GM21825 (cell line): Measurements from ENCODE around the gene SMIM44.
"Not testable (repeated sequence)": the region's sequence is repeated elsewhere in the genome, so short reads cannot be mapped to it uniquely, and the experiment has no call there.

ENCODE experiments used
- ATAC-seq: cut with Tn5 transposase; IDR thresholded peaks from one replicate; pipeline ENCODE4 v1.9.1; 2021; ENCODE audit warnings: mild to moderate bottlenecking, moderate library complexity; ENCODE audit not compliant: unreplicated experiment

The SMIM44 gene

DNA sequence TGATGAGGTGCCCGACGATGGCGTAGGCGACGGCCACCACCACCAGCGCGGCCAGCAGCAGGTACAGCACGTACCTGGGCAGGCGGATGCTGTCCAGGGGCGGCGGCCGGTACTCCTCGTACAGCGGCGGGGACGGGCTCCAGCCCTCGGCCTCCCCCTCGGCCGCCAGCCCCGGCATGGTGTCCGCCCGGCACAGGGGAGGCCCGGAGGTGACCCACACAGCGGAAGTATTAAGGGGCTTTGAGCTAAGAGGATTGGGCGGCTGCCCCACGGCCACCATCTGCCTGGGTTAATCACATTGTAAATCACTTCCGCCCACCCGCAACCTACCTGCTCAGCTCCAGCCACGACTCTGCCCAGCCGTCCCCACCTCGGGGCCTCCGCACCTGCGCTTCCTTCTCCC is at the start of gene SMIM44:
Gene SMIM44 (minus strand): TSS at position 216 of the 403 bp plus-strand sequence. CDS start 38 bp downstream, at position 178.
- ATAC-seq = no peak

DNA sequence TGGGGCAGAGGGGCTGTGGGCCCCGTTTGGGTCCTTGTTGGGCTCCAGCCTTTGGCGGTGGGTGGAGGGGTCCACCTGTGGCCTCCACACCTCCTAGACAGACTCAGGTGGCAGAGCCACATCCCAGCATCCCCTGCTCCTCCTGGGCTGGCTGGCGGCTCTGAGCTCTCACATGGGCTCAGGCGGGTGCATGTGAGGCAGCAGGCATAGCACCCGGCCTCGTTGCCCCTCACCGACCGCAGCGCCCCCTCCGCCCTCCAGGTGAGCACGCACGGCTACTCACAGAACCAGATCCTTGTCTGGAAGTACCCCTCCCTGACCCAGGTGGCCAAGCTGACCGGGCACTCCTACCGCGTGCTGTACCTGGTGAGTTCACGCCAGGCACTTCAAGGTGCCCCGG is 49.8 kb upstream of the SMIM44 start:
- no peak for ATAC-seq

DNA sequence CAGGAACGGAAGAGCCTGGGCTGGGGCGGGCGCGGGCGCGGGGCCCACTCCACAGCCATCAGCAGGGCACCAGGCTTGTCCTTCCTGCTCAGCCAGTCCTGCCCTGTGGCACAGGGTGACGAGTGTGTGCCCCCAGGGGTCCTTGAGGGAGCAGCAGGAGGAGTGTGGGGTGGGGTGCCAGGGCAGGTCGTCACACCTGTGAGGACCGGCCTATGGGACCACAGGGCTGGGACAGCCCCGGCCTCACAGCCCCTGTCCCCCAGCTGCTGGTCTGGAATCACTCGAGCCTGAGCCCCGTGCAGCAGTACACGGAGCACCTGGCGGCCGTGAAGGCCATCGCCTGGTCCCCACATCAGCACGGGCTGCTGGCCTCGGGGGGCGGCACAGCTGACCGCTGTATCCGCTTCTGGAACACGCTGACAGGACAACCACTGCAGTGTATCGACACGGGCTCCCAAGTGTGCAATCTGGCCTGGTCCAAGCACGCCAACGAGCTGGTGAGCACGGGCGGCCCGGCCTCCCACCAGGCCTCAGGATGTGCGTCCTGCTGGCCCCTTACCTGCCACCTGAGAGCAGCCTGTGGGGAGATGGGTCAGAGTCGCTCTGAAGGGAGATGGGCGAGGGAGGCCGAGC is 49.0 kb upstream of the SMIM44 start:
- no peak for ATAC-seq

DNA sequence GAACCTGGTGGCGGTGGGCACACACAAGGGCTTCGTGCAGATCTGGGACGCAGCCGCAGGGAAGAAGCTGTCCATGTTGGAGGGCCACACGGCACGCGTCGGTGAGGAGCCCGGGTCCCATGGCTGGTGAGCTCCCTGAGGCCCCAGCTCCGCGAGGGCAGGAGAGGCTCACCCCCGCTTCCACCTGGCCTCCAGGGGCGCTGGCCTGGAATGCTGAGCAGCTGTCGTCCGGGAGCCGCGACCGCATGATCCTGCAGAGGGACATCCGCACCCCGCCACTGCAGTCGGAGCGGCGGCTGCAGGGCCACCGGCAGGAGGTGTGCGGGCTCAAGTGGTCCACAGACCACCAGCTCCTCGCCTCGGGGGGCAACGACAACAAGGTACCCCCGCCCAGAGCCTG is 48.5 kb upstream of the SMIM44 start:
- no peak for ATAC-seq

DNA sequence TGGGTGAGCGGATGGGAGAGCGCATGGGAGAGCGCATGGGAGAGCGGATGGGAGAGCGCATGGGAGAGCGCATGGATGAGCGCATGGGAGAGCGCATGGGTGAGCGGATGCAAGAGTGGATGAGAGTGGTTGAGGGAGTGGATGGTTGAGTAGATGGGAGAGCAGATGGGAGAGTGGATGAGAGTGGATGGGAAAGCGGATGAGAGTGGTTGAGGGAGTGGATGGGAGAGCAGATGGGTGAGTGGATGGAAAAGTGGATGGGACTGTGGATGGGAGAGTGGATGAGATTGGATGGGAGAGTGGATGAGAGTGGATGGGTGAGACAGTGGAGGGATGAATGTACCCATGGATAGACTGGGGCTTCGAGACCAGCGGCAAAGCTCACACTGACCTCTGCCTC is 47.1 kb upstream of the SMIM44 start:
- no peak for ATAC-seq

DNA sequence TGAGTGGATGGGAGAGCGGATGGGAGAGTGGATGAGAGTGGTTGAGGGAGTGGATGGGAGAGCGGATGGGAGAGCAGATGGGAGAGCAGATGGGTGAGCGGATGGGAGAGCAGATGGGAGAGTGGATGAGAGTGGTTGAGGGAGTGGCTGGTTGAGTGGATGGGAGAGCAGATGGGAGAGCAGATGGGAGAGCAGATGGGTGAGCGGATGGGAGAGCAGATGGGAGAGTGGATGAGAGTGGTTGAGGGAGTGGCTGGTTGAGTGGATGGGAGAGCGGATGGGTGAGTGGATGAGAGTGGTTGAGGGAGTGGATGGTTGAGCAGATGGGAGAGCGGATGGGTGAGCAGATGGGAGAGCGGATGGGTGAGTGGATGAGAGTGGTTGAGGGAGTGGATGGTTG is 46.1 kb upstream of the SMIM44 start:
- ATAC-seq = not testable (repeated sequence)

DNA sequence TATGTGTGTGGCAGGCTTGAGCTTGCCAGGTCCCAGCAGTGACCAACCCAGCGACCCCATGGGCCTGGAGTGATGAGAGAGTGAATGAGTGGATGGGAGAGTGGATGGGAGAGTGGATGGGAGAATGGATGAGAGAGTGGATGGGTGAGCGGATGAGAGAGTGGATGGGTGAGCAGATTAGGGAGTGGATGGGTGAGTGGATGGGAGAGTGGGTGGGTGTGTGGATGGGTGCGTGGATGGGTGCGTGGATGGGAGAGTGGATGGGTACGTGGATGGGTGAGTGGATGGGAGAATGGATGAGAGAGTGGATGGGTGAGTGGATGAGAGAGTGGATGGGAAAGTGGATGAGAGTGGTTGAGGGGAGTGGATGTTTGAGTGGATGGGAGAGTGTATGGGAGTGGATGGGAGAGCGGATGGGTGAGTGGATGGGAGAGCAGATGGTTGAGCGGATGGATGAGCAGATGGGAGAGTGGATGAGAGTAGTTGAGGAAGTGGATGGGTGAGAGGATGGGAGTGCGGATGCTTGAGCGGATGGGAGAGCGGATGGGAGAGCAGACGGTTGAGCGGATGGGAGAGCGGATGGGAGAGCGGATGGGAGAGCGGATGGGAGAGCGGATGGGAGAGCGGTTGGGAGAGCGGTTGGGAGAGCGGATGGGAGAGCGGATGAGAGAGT is 45.4 kb upstream of the SMIM44 start:
- ATAC-seq = no peak

DNA sequence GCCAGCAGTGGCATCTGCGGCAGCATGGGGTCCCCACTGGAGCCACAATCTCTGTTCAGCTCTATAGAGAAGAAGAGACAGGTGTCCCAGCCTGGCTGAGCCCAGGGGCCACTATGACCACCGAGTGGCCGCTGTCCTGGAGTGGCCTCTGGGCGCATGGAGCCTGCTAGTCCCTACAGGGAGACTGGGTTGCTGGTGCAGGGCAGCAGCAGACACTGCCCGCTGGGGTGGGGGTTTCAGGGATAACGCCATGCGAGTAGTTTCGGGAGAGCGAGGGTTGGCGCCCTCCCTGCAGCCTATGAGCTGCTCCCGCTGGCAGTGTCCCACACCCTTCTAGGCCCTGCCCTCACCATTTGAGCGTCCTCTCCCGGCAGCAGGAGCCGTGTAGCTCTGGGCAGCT is 44.8 kb upstream of the SMIM44 start:
- ATAC-seq = no peak

DNA sequence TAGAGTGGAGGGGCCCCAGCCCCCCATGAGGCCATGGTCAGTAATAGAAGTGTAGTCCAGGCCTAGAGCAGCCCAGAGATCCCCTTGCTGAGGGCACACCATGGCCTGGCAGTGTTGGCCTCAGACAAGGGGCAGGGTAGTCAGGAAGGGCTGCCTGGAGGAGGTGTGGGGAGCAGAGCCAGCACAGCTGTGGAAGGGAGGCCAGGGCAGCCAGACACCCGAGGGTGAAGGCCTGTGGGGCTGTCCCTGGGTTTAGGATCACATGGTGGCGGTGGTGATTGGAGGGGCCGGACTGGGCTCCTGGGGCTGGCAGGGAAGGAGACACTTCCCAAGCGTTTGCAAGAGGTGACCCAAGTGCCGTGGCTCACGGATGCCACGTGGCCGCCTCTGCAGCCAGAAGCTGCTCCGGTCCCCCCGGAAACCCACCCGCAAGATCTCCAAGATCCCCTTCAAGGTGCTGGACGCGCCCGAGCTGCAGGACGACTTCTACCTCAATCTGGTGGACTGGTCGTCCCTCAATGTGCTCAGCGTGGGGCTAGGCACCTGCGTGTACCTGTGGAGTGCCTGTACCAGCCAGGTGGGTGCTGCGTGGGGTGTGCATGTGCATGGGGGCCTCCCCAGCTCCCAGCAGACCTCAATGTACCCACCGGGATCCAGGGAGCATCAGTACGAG is 44.1 kb upstream of the SMIM44 start:
- ATAC-seq = no peak

DNA sequence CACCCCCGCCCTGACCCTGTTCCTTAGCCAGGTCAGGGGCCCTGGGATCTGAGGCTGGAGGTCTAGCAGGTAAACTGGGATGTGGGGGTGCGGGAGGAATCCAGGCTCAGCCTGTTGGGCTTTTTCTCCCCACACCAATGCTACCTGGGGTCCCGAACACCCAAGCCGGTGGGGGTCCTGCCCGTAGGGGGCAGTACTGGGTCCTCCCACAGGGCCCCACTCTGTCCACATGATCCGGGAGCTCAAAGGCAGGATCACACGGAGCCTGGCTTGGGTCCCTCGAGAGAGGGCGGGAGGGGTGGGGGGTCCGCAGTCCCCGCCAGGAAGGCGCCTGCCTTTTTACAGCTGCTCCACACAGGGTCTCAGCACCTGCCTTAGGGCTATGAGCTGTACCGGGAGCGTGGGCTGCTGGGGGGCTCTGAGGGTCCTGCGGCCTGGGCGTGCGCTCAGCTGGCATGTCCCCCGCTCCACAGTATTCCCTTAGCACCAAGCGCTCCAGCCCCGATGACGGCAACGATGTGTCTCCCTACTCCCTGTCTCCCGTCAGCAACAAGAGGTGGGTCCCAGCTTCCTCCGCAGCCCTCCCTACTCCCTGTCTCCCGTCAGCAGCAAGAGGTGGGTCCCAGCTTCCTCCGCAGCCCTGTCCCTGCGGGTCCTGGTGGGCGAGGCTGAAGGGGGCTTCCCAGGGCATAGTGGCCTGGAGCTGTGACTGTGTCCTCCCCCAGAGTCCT is 43.4 kb upstream of the SMIM44 start:
- ATAC-seq = no peak

DNA sequence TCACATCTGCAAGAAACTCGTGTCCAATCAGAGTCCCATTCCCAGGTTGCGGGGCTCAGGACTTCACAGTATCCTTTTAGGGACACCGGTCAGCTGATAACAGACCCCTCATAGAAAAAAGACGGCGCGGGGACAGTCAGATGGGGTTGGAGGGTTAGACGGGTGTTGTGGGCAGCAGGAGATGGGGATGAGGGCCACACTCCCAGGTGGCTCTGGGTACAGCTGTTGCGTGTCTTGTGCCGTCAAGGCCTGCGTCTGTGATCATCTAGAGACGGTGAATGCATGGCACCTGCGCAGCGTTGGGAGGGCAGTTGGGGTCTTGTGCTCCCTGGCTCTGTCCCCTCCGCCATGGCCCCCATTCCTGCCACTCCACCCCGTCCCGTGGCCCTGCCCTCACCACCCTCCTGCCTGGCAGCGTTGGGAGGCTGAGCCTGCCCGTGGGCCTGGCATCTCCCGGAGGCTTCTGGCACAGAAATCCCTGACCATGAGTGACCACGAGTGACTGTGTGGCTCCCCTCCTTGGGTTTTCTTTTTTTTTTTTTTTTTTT is 41.7 kb upstream of the SMIM44 start:
- ATAC-seq = no peak

DNA sequence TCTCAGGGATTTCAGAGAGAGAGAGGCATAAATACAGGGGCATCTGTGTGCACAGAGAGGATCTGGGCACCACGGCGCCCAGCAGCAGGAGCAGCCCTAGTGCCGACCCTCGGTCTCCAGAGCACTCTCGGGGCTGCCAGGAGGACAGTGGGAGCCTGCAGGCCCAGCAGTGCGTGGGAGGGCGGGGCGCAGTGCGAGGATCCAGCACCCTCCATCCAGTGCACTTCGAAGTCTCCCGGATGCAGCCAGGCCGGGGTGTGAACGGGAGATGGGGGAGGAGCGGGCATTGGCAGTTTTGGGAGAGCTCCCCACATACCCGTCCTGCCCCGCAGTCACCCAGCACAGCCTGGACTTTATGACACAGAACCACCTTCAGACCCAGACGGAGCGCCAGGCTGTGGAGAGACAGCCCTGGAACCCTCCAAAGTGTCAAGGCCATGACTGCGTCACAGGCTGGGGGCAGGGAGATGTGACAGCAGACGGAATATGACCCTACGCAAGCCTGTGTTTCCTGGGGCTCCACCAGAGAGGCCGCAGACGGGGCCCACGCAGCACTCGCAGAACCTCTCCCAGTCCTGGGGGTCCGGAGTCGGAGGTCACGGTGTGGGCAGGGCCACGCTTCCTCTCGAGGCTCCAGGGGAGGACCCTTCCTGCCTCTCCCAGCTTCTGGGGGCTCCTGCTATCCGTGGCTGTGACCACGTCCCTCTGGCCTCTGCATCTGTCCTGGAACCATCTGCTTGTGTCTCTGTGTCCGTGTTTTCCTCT is 41.0 kb upstream of the SMIM44 start:
- ATAC-seq = no peak

DNA sequence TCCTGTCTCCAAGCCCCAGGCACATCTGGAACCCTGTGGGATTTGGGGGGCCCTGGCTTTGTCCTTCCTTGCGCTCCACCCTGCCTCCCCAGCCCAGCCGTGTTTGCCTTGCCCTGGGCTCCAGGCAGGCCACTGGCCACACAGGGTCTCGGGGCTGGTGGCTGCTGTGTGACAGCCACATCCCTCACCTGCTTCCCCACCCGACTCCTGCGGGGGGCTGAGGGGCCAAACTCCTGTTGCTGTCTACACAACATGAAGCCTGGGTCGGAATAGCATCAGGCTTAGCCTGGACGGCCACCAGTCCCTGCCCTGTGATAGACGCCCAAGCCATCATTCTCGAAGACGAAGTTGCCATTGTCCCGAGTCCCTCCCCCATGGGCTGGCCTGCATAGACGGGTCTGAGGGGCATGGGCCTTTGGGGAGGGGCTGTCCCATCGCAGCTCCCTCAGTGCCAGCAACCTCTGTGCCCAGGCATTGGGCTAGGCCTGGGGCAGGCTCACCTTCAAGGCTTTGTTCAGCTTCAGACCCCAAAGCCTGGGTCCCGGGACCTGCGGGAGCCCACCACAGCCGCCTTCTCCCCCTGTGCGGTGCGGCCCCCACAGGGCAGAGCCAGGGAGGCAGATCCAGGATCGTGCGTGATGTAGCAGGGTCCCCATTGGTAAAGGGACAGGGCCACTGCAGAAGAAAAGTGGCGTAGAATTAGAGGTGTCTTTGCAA is 40.3 kb upstream of the SMIM44 start:
- ATAC-seq = no peak

DNA sequence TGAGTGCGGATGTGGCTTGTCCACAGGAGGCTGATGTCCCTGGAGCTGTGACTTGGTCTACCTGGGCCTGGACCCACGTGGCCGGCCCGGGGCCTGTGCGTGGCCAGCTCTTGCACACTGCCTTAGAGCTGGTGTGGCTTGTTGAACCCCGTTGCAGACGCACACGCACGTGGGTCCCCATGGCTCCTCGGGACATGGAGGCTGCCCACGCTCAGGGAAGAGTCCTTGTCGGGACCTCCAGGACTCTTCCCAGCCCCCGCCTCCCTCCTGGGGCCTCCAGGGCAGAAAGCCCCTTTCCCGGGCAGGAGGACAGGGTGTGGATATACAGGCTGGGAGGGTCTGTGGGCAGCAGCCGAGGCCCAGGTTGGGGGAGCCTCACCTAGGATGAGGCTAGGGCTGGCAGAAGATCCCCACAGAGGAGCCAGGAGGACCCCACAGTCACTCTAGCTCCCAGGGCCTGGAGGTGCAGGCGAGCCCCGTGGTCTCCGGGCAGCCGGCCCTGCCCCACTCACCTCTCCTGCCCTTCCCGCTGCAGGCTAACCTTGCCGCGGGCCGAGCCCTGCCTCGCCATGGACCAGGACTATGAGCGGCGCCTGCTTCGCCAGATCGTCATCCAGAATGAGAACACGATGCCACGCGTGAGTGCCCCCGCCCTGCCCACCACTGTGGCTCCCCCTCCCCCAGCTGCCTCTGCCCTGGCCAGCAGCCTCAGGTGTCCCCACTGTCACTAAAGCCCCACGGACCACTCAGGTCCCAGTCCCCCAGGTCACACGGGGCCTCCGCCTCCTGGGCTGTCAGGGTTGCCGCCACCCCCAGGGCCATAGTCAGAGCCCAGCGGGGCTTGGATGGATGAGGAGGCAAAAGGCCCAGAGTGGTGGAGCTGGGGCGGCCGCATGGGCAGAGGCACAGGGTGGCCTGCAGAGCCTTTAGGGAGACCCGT is 39.5 kb upstream of the SMIM44 start:
- ATAC-seq = no peak

DNA sequence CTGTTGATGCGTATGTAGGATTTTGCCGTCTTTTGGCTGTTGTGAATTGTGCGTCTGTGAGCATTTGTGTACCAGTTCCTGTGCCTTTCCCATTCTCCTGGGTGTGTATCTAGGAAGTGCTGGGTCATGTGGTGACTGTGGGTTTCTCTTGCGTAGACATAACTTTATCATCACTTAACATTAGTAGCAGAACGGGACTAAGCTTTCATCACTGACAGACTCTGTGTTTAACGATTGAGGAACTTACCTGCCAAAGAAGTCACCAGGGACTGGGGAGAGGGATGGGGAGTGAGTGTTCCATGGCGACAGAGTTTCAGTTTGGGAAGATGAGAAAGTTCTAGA is 37.8 kb upstream of the SMIM44 start:
- ATAC-seq = no peak

DNA sequence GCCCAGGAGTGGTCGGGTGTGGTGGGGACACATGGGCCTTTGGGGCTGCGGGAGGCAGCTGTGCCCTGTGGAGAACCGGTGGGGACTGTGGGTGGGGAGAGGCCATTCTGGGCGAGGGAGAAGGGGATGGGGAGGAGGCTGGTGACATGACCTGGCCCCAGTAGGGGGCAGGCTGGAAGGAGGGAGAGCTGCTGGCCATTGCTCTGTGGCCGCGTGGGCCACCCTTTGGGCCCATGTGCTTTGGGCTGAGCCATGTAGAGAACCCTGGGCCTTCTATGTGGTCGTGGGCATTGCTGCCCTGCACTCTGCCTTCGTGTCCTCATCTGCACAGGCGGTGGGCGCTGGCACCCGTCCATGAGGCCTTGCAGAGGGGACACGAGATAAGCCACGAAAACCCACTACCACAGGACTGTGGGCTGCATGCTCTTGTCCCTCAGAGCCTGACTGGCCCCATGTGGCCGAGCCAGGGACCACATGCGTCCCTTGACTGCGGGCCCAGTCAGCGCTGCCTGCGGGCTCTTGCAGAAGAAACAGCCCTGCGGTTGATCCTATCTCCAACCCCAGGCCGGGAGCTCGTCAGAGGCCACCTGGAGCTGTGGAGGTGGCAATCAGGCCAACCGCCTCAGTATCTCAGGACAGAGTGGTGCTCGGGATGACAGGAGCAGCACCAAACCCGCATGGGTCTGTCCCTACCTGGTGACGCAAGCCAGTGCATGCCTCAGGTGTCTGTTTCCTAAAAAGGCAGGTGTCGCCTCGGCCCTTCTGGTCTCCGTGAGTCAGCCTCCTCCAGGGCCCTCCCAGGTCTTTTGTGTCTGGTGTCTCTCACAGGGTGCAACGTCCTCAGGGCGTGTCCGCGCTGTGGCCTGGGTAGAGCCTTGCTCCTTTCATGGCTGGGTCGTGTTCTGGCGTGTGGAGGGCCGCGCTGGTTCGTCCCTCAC is 37.2 kb upstream of the SMIM44 start:
- no peak for ATAC-seq

DNA sequence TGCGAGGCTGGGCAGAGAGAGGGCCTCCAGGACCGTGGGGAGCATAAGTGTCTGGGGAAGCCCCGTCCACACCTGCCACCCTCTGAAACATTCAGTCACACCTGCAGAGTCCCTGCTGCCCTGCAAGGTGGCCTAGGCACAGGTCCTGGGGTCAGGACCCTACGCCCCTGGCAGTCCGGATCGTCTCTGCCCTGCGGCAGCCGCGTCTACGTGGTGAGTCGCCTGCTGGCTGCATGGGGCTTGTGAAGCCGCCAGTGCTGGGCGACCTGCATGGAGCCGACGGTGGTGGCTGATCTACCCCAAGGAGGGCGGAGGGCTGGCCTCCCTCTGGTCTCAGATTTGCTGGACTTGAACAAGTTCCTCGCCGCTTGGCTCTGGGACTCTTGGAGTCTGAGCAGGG is 35.9 kb upstream of the SMIM44 start:
- ATAC-seq = no peak

DNA sequence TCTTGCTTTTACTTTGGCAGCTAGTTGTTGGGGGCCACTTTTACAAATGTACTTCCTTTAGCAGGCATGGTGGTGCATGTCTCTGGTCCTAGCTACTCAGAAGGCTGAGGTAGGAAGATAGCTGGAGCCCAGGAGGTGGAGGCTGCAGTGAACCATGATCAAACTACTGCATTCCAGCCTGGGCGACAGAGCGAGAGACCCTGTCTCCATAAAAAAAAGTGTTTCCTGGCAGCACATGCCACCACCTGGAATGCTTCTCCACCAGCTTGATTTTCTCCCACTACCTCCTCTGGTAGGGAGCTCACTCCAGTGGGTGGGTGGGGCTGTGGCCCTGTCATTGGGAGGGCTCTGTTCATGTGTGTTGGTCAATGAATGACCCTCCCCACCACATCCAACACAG is 35.4 kb upstream of the SMIM44 start:
- no peak for ATAC-seq
